ENCODE measurements around the gene ARFRP1. TPM values are rescaled to one million over a fixed set of nuclear protein-coding genes. Genes with fewer than 3 reads are reported as not detected.

Gene ARFRP1
- total and polyA plus RNA-seq, 2 of the 13 experiments (the other 11 are each of a cell fraction or from before 2014, with no cell fraction given) = 32.0 to 51.1 TPM

DNA sequence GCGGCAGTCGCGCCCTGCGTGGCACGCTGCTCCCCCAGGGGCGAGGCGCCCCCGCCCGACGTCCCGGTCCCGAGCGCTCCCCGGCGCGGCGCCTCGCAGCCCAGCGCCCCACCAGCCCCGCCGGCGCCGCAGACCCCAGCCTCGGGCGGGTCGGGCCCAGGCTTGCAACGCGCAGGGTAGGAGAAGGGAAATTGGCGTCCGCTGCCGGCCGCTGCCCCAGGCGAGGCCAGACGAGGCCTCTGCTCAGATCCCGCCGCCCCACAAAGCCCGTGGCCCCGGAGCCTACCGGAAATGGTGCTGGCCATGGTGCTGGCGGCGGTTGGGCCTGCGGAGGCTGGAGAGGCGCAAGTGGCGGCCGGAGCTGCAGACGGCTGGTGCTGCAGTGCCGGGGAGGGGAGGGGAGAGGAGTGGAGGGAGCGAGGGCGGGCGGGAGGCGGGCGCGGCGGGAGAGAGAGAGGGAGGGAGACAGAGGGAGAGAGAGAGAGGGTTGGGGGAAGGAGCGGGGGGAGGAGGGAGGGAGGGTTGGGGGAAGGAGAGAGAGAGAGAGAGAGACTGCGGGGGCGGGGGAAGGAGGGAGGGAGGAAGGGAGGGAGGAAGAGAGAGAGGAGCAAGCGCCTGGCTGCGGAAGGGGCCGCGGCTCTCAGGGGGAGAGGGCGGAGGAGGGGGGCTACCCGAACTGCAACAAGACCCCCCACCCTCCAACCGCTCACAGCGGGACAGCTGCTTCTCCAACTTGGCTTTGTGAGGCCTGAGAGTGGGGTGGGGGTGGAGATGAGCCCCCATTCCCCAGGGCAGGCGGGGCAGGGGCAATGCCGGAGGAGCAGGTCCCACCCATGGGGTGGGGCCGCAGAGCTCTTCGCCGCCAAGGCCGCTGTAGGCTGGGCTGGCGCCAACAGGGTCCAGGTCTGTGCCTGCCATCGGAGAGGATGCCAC is 54.5 kb downstream of the ARFRP1 start, which contains the start of gene STMN3 (continued):
- TF ChIP-seq HMG20B (CRISPR knock-in tag; conservative IDR thresholded peaks at IDR 0.05) (peak; percentile 89), MATR3 (CRISPR knock-in tag; IDR thresholded peaks at IDR 0.05) (no peak), MXI1 (IDR thresholded peaks at IDR 0.05; ENCODE audit: borderline replicate concordance, low read depth, low read length) (peak; percentile 98; the same call in 2 of the 3 replicates), ZNF672 (CRISPR knock-in tag; IDR thresholded peaks at IDR 0.05) (peak; percentile 92; the same call in 1 of the 2 replicates), NBN (conservative IDR thresholded peaks at IDR 0.05) (no peak), FOXK2 (IDR thresholded peaks at IDR 0.05) (no peak), DR1 (CRISPR knock-in tag; IDR thresholded peaks at IDR 0.05) (peak; percentile 87), KLF15 (CRISPR knock-in tag; IDR thresholded peaks at IDR 0.05; ENCODE audit: borderline replicate concordance) (peak; percentile 98), ARNT (IDR thresholded peaks at IDR 0.05) (no peak), ZFX (CRISPR knock-in tag; IDR thresholded peaks at IDR 0.05; ENCODE audit: low read depth) (peak; percentile 97), PCBP1 (IDR thresholded peaks at IDR 0.05; ENCODE audit: borderline replicate concordance, low read depth, low read length) (peak; percentile 86; the same call in 1 of the 2 replicates), POLR2AphosphoS2 (IDR thresholded peaks at IDR 0.05; ENCODE audit: low read depth, low read length) (no peak), ZNF256 (CRISPR knock-in tag; conservative IDR thresholded peaks at IDR 0.05) (peak; percentile 92), SP4 (CRISPR knock-in tag; IDR thresholded peaks at IDR 0.05) (peak; percentile 88), ZNF530 (CRISPR knock-in tag; IDR thresholded peaks at IDR 0.05; ENCODE audit: low read depth) (peak; percentile 96), HDAC1 (CRISPR knock-in tag; IDR thresholded peaks at IDR 0.05) (peak; percentile 99), ZNF451 (CRISPR knock-in tag; IDR thresholded peaks at IDR 0.05) (peak; percentile 95), TRIM24 (CRISPR knock-in tag; IDR thresholded peaks at IDR 0.05) (peak; percentile 63; the same call in 1 of the 2 replicates), SNAI1 (CRISPR knock-in tag; IDR thresholded peaks at IDR 0.05; ENCODE audit: borderline replicate concordance) (peak; percentile 86), NR2F6 (IDR thresholded peaks at IDR 0.05) (no peak), NR2F6 (CRISPR knock-in tag; IDR thresholded peaks at IDR 0.05) (peak; percentile 86)
- TF ChIP-seq, protein P1, sequence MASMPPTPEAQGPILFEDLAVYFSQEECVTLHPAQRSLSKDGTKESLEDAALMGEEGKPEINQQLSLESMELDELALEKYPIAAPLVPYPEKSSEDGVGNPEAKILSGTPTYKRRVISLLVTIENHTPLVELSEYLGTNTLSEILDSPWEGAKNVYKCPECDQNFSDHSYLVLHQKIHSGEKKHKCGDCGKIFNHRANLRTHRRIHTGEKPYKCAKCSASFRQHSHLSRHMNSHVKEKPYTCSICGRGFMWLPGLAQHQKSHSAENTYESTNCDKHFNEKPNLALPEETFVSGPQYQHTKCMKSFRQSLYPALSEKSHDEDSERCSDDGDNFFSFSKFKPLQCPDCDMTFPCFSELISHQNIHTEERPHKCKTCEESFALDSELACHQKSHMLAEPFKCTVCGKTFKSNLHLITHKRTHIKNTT (CRISPR knock-in tag; IDR thresholded peaks at IDR 0.05) = no peak
- TF ChIP-seq, protein P2, sequence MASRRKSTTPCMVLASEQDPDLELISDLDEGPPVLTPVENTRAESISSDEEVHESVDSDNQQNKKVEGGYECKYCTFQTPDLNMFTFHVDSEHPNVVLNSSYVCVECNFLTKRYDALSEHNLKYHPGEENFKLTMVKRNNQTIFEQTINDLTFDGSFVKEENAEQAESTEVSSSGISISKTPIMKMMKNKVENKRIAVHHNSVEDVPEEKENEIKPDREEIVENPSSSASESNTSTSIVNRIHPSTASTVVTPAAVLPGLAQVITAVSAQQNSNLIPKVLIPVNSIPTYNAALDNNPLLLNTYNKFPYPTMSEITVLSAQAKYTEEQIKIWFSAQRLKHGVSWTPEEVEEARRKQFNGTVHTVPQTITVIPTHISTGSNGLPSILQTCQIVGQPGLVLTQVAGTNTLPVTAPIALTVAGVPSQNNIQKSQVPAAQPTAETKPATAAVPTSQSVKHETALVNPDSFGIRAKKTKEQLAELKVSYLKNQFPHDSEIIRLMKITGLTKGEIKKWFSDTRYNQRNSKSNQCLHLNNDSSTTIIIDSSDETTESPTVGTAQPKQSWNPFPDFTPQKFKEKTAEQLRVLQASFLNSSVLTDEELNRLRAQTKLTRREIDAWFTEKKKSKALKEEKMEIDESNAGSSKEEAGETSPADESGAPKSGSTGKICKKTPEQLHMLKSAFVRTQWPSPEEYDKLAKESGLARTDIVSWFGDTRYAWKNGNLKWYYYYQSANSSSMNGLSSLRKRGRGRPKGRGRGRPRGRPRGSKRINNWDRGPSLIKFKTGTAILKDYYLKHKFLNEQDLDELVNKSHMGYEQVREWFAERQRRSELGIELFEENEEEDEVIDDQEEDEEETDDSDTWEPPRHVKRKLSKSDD (CRISPR knock-in tag; IDR thresholded peaks at IDR 0.05; ENCODE audit: low read depth) = peak; percentile 90; the same call in 1 of the 2 replicates
- TF ChIP-seq, protein P3, sequence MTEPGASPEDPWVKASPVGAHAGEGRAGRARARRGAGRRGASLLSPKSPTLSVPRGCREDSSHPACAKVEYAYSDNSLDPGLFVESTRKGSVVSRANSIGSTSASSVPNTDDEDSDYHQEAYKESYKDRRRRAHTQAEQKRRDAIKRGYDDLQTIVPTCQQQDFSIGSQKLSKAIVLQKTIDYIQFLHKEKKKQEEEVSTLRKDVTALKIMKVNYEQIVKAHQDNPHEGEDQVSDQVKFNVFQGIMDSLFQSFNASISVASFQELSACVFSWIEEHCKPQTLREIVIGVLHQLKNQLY (CRISPR knock-in tag; IDR thresholded peaks at IDR 0.05) = peak; percentile 92
- TF ChIP-seq, protein P4, sequence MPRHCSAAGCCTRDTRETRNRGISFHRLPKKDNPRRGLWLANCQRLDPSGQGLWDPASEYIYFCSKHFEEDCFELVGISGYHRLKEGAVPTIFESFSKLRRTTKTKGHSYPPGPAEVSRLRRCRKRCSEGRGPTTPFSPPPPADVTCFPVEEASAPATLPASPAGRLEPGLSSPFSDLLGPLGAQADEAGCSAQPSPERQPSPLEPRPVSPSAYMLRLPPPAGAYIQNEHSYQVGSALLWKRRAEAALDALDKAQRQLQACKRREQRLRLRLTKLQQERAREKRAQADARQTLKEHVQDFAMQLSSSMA (CRISPR knock-in tag; IDR thresholded peaks at IDR 0.05) = peak; percentile 93
